IPS DF 6.9 (cell line): ENCODE data around the gene CTDNEP1.

ENCODE experiments used
- DNase-seq: peaks from one replicate; pipeline ENCODE4 v3.0.0-alpha.2; 2013; ENCODE audit warnings: low read depth, low spot score
- H3K27ac ChIP-seq: one replicate; pipeline ENCODE4 v1.5.1; 2013; ENCODE audit warnings: low read length, control low read depth
- H3K27me3 ChIP-seq: 2 replicates; pipeline ENCODE4 v1.6.1; 2013; ENCODE audit warnings: mild to moderate bottlenecking, low read length; ENCODE audit not compliant: control insufficient read depth, insufficient read depth
- H3K36me3 ChIP-seq: 2 replicates; pipeline ENCODE4 v1.6.1; 2013; ENCODE audit warnings: low read length; ENCODE audit not compliant: control insufficient read depth, insufficient read depth
- H3K4me1 ChIP-seq: 2 replicates; pipeline ENCODE4 v1.6.1; 2013; ENCODE audit warnings: low read length; ENCODE audit not compliant: control insufficient read depth, insufficient read depth
- H3K4me3 ChIP-seq: 2 replicates; pipeline ENCODE4 v1.5.1; 2013; ENCODE audit warnings: mild to moderate bottlenecking, low read length
- H3K9me3 ChIP-seq: 2 replicates; pipeline ENCODE4 v1.6.1; 2013; ENCODE audit warnings: low read length, inconsistent platforms; ENCODE audit not compliant: control insufficient read depth, insufficient read depth
- WGBS: extraction: QIAGEN DNeasy Blood & Tissue Kit; methylation state at CpG from one replicate; pipeline ENCODE4 v1.1.7; 2013; ENCODE audit warnings: mixed read lengths, missing lambda C conversion rate; ENCODE audit not compliant: insufficient read length, insufficient coverage; 5-methylcytosine and 5-hydroxymethylcytosine counted together

CTDNEP1 gene

GRCh38 chr17:7226721-7227710, 24.5 kb downstream of the CTDNEP1 start:
- peaks cover 60% of the 10 kb centered on the region for H3K36me3 ChIP-seq
- no CpG with 5 or more reads among the region's 31 CpGs for WGBS

GRCh38 chr17:7225711-7226331, 25.7 kb downstream of the CTDNEP1 start:
- Histone ChIP-seq H3K27me3 (no peaks in the 10 kb centered on the region), H3K9me3 (no peaks in the 10 kb centered on the region), H3K4me3 (no peak overlapping the region), H3K4me1 (no peaks in the 10 kb centered on the region; the same call in 1 of the 2 replicates), H3K36me3 (peaks cover 65% of the 10 kb centered on the region), H3K27ac (no peak overlapping the region)
- DNase-seq: no peak
- no CpG with 5 or more reads among the region's 21 CpGs for WGBS

More at GRCh38 chr17:7226721-7227710, 24.5 kb downstream of the CTDNEP1 start:
- no peak for DNase-seq
- Histone ChIP-seq H3K27me3 (no peaks in the 10 kb centered on the region), H3K27ac (no peak overlapping the region), H3K4me1 (no peaks in the 10 kb centered on the region; the same call in 1 of the 2 replicates), H3K4me3 (no peak overlapping the region), H3K9me3 (no peaks in the 10 kb centered on the region)

GRCh38 chr17:7224661-7225111, 26.8 kb downstream of the CTDNEP1 start:
- no CpG with 5 or more reads among the region's 15 CpGs for WGBS
- Histone ChIP-seq H3K27ac (no peak overlapping the region), H3K4me3 (no peak overlapping the region), H3K4me1 (no peaks in the 10 kb centered on the region; the same call in 1 of the 2 replicates), H3K9me3 (no peaks in the 10 kb centered on the region), H3K36me3 (peaks cover 60% of the 10 kb centered on the region), H3K27me3 (no peaks in the 10 kb centered on the region)
- DNase-seq: no peak

- Histone ChIP-seq H3K27ac (no peak overlapping the region), H3K9me3 (no peaks in the 10 kb centered on the region), H3K36me3 (peaks cover 56% of the 10 kb centered on the region), H3K4me3 (no peak overlapping the region), H3K4me1 (no peaks in the 10 kb centered on the region; the same call in 1 of the 2 replicates), H3K27me3 (no peaks in the 10 kb centered on the region)
- WGBS: no CpG with 5 or more reads among the region's 10 CpGs
- DNase-seq: no peak
Measured at GRCh38 chr17:7224110-7224509, 27.4 kb downstream of the CTDNEP1 start.

GRCh38 chr17:7223375-7223774, 28.2 kb downstream of the CTDNEP1 start:
- WGBS: no CpG with 5 or more reads among the region's 4 CpGs
- Histone ChIP-seq H3K27me3 (no peaks in the 10 kb centered on the region), H3K27ac (no peak overlapping the region), H3K9me3 (no peaks in the 10 kb centered on the region), H3K36me3 (peaks cover 50% of the 10 kb centered on the region), H3K4me1 (no peaks in the 10 kb centered on the region; the same call in none of the 2 replicates), H3K4me3 (no peak overlapping the region)
- no peak for DNase-seq

- WGBS: no CpG with 5 or more reads among the region's 7 CpGs
- H3K4me1 ChIP-seq: peaks cover 1% of the 10 kb centered on the region
- H3K27ac ChIP-seq: no peak overlapping the region
- no peaks in the 10 kb centered on the region for H3K9me3 ChIP-seq
- no peaks in the 10 kb centered on the region for H3K27me3 ChIP-seq
- H3K4me3 ChIP-seq: no peak overlapping the region
- H3K36me3 ChIP-seq: peaks cover 47% of the 10 kb centered on the region
- no peak for DNase-seq
Measured at GRCh38 chr17:7222972-7223292, 28.6 kb downstream of the CTDNEP1 start.

- WGBS: no CpG with 5 or more reads among the region's 15 CpGs
- DNase-seq: no peak
- H3K36me3 ChIP-seq: peaks cover 42% of the 10 kb centered on the region
- no peaks in the 10 kb centered on the region for H3K27me3 ChIP-seq
- no peak overlapping the region for H3K27ac ChIP-seq
- no peak overlapping the region for H3K4me3 ChIP-seq
- no peaks in the 10 kb centered on the region for H3K9me3 ChIP-seq
- peaks cover 1% of the 10 kb centered on the region for H3K4me1 ChIP-seq
Measured at GRCh38 chr17:7222093-7222971, 29.2 kb downstream of the CTDNEP1 start.

GRCh38 chr17:7221278-7222092, 30.0 kb downstream of the CTDNEP1 start:
- DNase-seq: no peak
- H3K27ac ChIP-seq: no peak overlapping the region
- no peak overlapping the region for H3K4me3 ChIP-seq
- WGBS: no CpG with 5 or more reads among the region's 10 CpGs
- no peaks in the 10 kb centered on the region for H3K9me3 ChIP-seq
- H3K36me3 ChIP-seq: peaks cover 34% of the 10 kb centered on the region
- no peaks in the 10 kb centered on the region for H3K27me3 ChIP-seq
- peaks cover 1% of the 10 kb centered on the region; the same call in 1 of the 2 replicates for H3K4me1 ChIP-seq

GRCh38 chr17:7220593-7221277, 30.8 kb downstream of the CTDNEP1 start:
- H3K9me3 ChIP-seq: no peaks in the 10 kb centered on the region
- H3K36me3 ChIP-seq: peaks cover 29% of the 10 kb centered on the region
- no peak for DNase-seq
- no peak overlapping the region for H3K27ac ChIP-seq
- H3K4me3 ChIP-seq: peak overlapping the region; percentile 71; the same call in 1 of the 2 replicates
- WGBS: no CpG with 5 or more reads among the region's 11 CpGs
- no peaks in the 10 kb centered on the region for H3K27me3 ChIP-seq
- H3K4me1 ChIP-seq: peaks cover 3% of the 10 kb centered on the region
